IMR-90 (cell line): Measurements from ENCODE around the gene TGFB3. TPM values are rescaled to one million over a fixed set of nuclear protein-coding genes. Genes with fewer than 3 reads are reported as not detected.
A peak's percentile ranks its signal among the peaks of the same experiment; 100 is the strongest.

Source experiments
- ATAC-seq: fragments of 200-7000 bp; cut with Tn5 transposase; 2 replicates; pipeline ENCODE4 v1.9.1; 2020; ENCODE audit warnings: low read depth, mild to moderate bottlenecking, moderate library complexity
- BruUV-seq: library from RNA; stranded (reverse); fragments of 400-500 nt; replicated peaks from 2 replicates; lab custom pipeline; 2021; lab: Mats Ljungman, UMichigan
- CTCF ChIA-PET: fragments of 300-600 bp; formaldehyde crosslinking; extraction: SDS; loops from one replicate; lab custom pipeline; 2021; ENCODE audit warnings: antibody characterized with exemption; lab: Yijun Ruan, JAX
- POLR2A ChIA-PET: fragments of 300-600 bp; sonication (Branson Sonifier 250); formaldehyde crosslinking; loops from one replicate; lab custom pipeline; 2022; ENCODE audit warnings: antibody characterized with exemption; ENCODE audit not compliant: unreplicated experiment; lab: Charles Lee
- DNase-seq: peaks from one replicate; pipeline ENCODE4 v3.0.0; 2013
- H2AFZ ChIP-seq: replicated peaks from 2 replicates; pipeline ENCODE3; 2013; ENCODE audit warnings: low read length, mild to moderate bottlenecking; ENCODE audit not compliant: poor library complexity
- H2AK5ac ChIP-seq: 2 replicates; pipeline ENCODE4 v1.6.1; 2013; ENCODE audit warnings: low read depth, low read length, inconsistent platforms
- H2AK9ac ChIP-seq: replicated peaks from 2 replicates; pipeline ENCODE3; 2013; ENCODE audit warnings: mild to moderate bottlenecking, low read depth, low read length, moderate library complexity; ENCODE audit not compliant: poor library complexity
- H2BK120ac ChIP-seq: 2 replicates; pipeline ENCODE4 v1.6.1; 2013; ENCODE audit warnings: low read depth, low read length, inconsistent platforms
- H2BK15ac ChIP-seq: 3 replicates; pipeline ENCODE4 v1.6.1; 2013; ENCODE audit warnings: low read depth, low read length, inconsistent platforms
- H2BK20ac ChIP-seq: 2 replicates; pipeline ENCODE4 v1.6.1; 2013; ENCODE audit warnings: low read depth, mild to moderate bottlenecking, inconsistent platforms, low read length, moderate library complexity
- H2BK5ac ChIP-seq: 2 replicates; pipeline ENCODE4 v1.6.1; 2013; ENCODE audit warnings: mild to moderate bottlenecking, low read depth, low read length, inconsistent platforms; ENCODE audit not compliant: poor library complexity, severe bottlenecking
- H3K14ac ChIP-seq: replicated peaks from 2 replicates; pipeline ENCODE4 v1.6.1; 2013; ENCODE audit warnings: low read depth, low read length, inconsistent platforms
- H3K18ac ChIP-seq: 2 replicates; pipeline ENCODE4 v1.6.1; 2013; ENCODE audit warnings: low read depth, low read length, control low read depth
- H3K23ac ChIP-seq: 2 replicates; pipeline ENCODE4 v1.6.1; 2013; ENCODE audit warnings: low read depth, low read length, inconsistent platforms
- H3K27ac ChIP-seq: 2 replicates; pipeline ENCODE4 v1.5.1; 2013; ENCODE audit warnings: mild to moderate bottlenecking, control low read depth, low read length; ENCODE audit not compliant: insufficient read depth
- H3K27me3 ChIP-seq: 2 replicates; pipeline ENCODE4 v1.6.1; 2013; ENCODE audit warnings: low read length; ENCODE audit not compliant: control insufficient read depth, insufficient read depth
- H3K36me3 ChIP-seq: 2 replicates; pipeline ENCODE4 v1.6.1; 2013; ENCODE audit warnings: low read length, mixed read lengths; ENCODE audit not compliant: control insufficient read depth, insufficient read depth
- H3K4ac ChIP-seq: 2 replicates; pipeline ENCODE4 v1.6.1; 2013; ENCODE audit warnings: low read depth, low read length, inconsistent platforms
- H3K4me1 ChIP-seq: 2 replicates; pipeline ENCODE4 v1.6.1; 2013; ENCODE audit warnings: low read length, mixed read lengths; ENCODE audit not compliant: control insufficient read depth, insufficient read depth
- H3K4me2 ChIP-seq: 2 replicates; pipeline ENCODE4 v1.6.1; 2013; ENCODE audit warnings: low read depth, mild to moderate bottlenecking, control low read depth, low read length, moderate library complexity
- H3K4me3 ChIP-seq: 2 replicates; pipeline ENCODE4 v1.5.1; 2013; ENCODE audit warnings: low read depth, mild to moderate bottlenecking, control low read depth, low read length, moderate library complexity; ENCODE audit not compliant: insufficient read depth
- H3K56ac ChIP-seq: 2 replicates; pipeline ENCODE4 v1.6.1; 2013; ENCODE audit warnings: low read length, inconsistent platforms; ENCODE audit not compliant: insufficient read depth; ENCODE audit errors: extremely low read depth
- H3K79me1 ChIP-seq, 2 experiments: 2 replicates each; pipeline ENCODE4 v1.6.1; 2013; ENCODE audit warnings: low read length in 2 of 2, inconsistent platforms in 1 of 2, low read depth in 1 of 2
- H3K9ac ChIP-seq: 2 replicates; pipeline ENCODE4 v1.6.1; 2013; ENCODE audit warnings: low read depth, low read length, control low read depth
- H3K9me1 ChIP-seq: 2 replicates; pipeline ENCODE4 v1.6.1; 2013; ENCODE audit warnings: low read length, inconsistent platforms; ENCODE audit not compliant: insufficient read depth
- H3K9me3 ChIP-seq: 2 replicates; pipeline ENCODE4 v1.6.1; 2013; ENCODE audit warnings: low read length; ENCODE audit not compliant: control insufficient read depth, insufficient read depth
- H4K20me1 ChIP-seq: 2 replicates; pipeline ENCODE4 v1.6.1; 2013; ENCODE audit warnings: low read length, inconsistent platforms; ENCODE audit not compliant: insufficient read depth
- H4K5ac ChIP-seq: 2 replicates; pipeline ENCODE4 v1.6.1; 2013; ENCODE audit warnings: mild to moderate bottlenecking, low read depth, low read length, control low read depth
- H4K8ac ChIP-seq, 2 experiments: 2 replicates each; pipeline ENCODE4 v1.6.1; 2013; ENCODE audit warnings: low read depth in 2 of 2, low read length in 2 of 2, control low read depth in 1 of 2, inconsistent platforms in 1 of 2
- H4K91ac ChIP-seq: 2 replicates; pipeline ENCODE4 v1.6.1; 2013; ENCODE audit warnings: low read depth, low read length, inconsistent platforms; ENCODE audit not compliant: insufficient read depth
- BHLHE40 ChIP-seq: fragments of 150-350 bp; IDR thresholded peaks from 2 replicates; pipeline ENCODE4 v1.6.1; 2016; ENCODE audit warnings: mild to moderate bottlenecking, low read depth, low read length
- CHD1 ChIP-seq: IDR thresholded peaks from 2 replicates; pipeline ENCODE4 v1.6.1; 2012; ENCODE audit warnings: low read depth, low read length, improper control_type of control experiment
- FOS ChIP-seq: fragments of 150-350 bp; IDR thresholded peaks from 2 replicates; pipeline ENCODE4 v1.6.1; 2016; ENCODE audit warnings: low read depth, low read length
- MAZ ChIP-seq: IDR thresholded peaks from 2 replicates; pipeline ENCODE4 v1.6.1; 2012; ENCODE audit warnings: low read depth, mild to moderate bottlenecking, low read length, improper control_type of control experiment, moderate library complexity, borderline replicate concordance
- MXI1 ChIP-seq: IDR thresholded peaks from 2 replicates; pipeline ENCODE4 v1.6.1; 2012; ENCODE audit warnings: low read depth, mild to moderate bottlenecking, low read length, moderate library complexity, borderline replicate concordance
- NFE2L2 ChIP-seq: fragments of 150-350 bp; IDR thresholded peaks from 2 replicates; pipeline ENCODE4 v1.6.1; 2016; ENCODE audit warnings: low read depth, mild to moderate bottlenecking, low read length
- RAD21 ChIP-seq: IDR thresholded peaks from 2 replicates; pipeline ENCODE4 v1.6.1; 2012; ENCODE audit warnings: low read length, improper control_type of control experiment
- SMC3 ChIP-seq: fragments of 150-350 bp; IDR thresholded peaks from 2 replicates; pipeline ENCODE4 v1.6.1; 2016; ENCODE audit warnings: low read depth, mild to moderate bottlenecking, antibody characterized with exemption, low read length, moderate library complexity
- USF2 ChIP-seq: fragments of 150-350 bp; IDR thresholded peaks from 2 replicates; pipeline ENCODE4 v1.6.1; 2017; ENCODE audit warnings: mild to moderate bottlenecking, antibody characterized with exemption, low read length, low read depth
- dilution Hi-C: fragments of 300-500 bp; cut with HindIII; formaldehyde crosslinking; loops from one replicate; pipeline ENCODE4 v1.14.3; 2018; ENCODE audit warnings: low sequenced_read_pairs; ENCODE audit not compliant: unreplicated experiment
- in situ Hi-C: fragments of 300-500 bp; cut with MboI; formaldehyde crosslinking; loops from 3 replicates; pipeline ENCODE4 v1.14.3; 2019; ENCODE audit warnings: low sequenced_read_pairs, inconsistent platforms, mixed read lengths
- intact Hi-C: fragments of 100-400 bp; cut with micrococcal nuclease; formaldehyde crosslinking; loops from 2 replicates; pipeline ENCODE4 v1.10.0; 2022
- polyA plus RNA-seq, 3 experiments: library from polyadenylated mRNA; depleted of rRNA; stranded (reverse); fragments of >200 nt; gene quantifications; 2 replicates each; pipeline ENCODE4 v1.2.3, GENCODE V29; 2012; ENCODE audit warnings: low replicate concordance in 1 of 3
- total RNA-seq: library from RNA; depleted of rRNA; stranded (reverse); fragments of >200 nt; gene quantifications from 2 replicates; pipeline ENCODE4 v1.2.3, GENCODE V29; 2012

TGFB3 gene
- total and polyA plus RNA-seq, 2 of the 4 experiments (the other 2 are of a cell fraction) = 2.2 to 4.3 TPM

- H3K27me3 ChIP-seq = no peaks in the 10 kb centered on the region
- dilution Hi-C loops = no loop called here
- peaks cover 23% of the 10 kb centered on the region for H3K36me3 ChIP-seq
- no peaks in the 10 kb centered on the region for H3K9me3 ChIP-seq
- no peak overlapping the region for H3K4me3 ChIP-seq
- in situ Hi-C loops = no loop called here
- 0 out of 2 replicates have a peak overlapping the region, but pooled peaks have one; percentile 25 for H3K14ac ChIP-seq
- H4K5ac ChIP-seq = no peak overlapping the region
- H2BK20ac ChIP-seq = no peak overlapping the region
- H3K18ac ChIP-seq = no peak overlapping the region
- peak overlapping the region; percentile 21; the same call in 1 of the 2 replicates for H3K4me2 ChIP-seq
- DNase-seq (no peak), ATAC-seq (no peak)
- no peaks in the 10 kb centered on the region for H4K20me1 ChIP-seq
- no peak overlapping the region for H4K91ac ChIP-seq
- no peak overlapping the region for H2AK9ac ChIP-seq
- H3K4ac ChIP-seq = 0 out of 2 replicates have a peak overlapping the region, but pooled peaks have one; percentile 10
- H2AK5ac ChIP-seq = no peak overlapping the region
- H2BK15ac ChIP-seq = no peak overlapping the region
- peaks cover 16% of the 10 kb centered on the region for H3K4me1 ChIP-seq
- no peak overlapping the region for H3K9ac ChIP-seq
- H3K23ac ChIP-seq = 0 out of 2 replicates have a peak overlapping the region, but pooled peaks have one; percentile 11
- no TSS peak for BruUV-seq
- TF ChIP-seq USF2 = no peak
- no peak for TF ChIP-seq BHLHE40
- no peak for TF ChIP-seq MXI1
- TF ChIP-seq SMC3 = no peak
- no peak for TF ChIP-seq RAD21
- no peak for TF ChIP-seq NFE2L2
- TF ChIP-seq MAZ = no peak
- no peak for TF ChIP-seq CHD1
- no peak for TF ChIP-seq FOS
- H4K8ac ChIP-seq = peak overlapping the region in 1 of 2 experiments; percentile 2; a peak in 1 of 4 replicates
- peaks cover 9% of the 10 kb centered on the region; the same call in 1 of the 2 replicates for H3K9me1 ChIP-seq
- peak overlapping the region; percentile 22; the same call in 1 of the 2 replicates for H2BK120ac ChIP-seq
- ChIA-PET POLR2A (no interaction called here), CTCF (interaction anchor here (0.9 to 1.7 kb wide), 2 partner anchors 39 to 375 kb away, joined by 4 to 5 read pairs; no protein-coding TSS in a partner anchor)
- H2BK5ac ChIP-seq = no peak overlapping the region
- intact Hi-C loops = loop anchor here (1.0 kb wide), 1 partner anchor 16 kb away; no protein-coding TSS in a partner anchor
- H2AFZ ChIP-seq = no peak overlapping the region
- H3K27ac ChIP-seq = no peak overlapping the region
- no peak overlapping the region for H3K56ac ChIP-seq
- H3K79me1 ChIP-seq = peaks cover 8 to 15% of the 10 kb centered on the region in 2 experiments; a peak in 2 of 4 replicates
Observed at GRCh38 chr14:76011930-76012329, 30.1 kb upstream of the TGFB3 start.
